Measurements from ENCODE around the gene STAM2.
"Not testable (repeated sequence)": the region's sequence is repeated elsewhere in the genome, so short reads cannot be mapped to it uniquely, and the experiment has no call there.

Gene STAM2

GRCh38 chr2:152172201-152172785 is 3.3 kb downstream of the STAM2 start:
- H3K4me3 ChIP-seq (ENCODE audit: extremely low read depth, insufficient read depth, low read length, poor library complexity, severe bottlenecking); H3K9me3 ChIP-seq (ENCODE audit: control insufficient read depth, low read length); H3K27ac ChIP-seq (ENCODE audit: low read depth, low read length, severe bottlenecking); H3K36me3 ChIP-seq (ENCODE audit: control insufficient read depth, insufficient read depth, low read length); H3K4me1 ChIP-seq (ENCODE audit: control insufficient read depth, insufficient read depth, low read length, poor library complexity, severe bottlenecking): not testable (repeated sequence)
- WGBS, 2 experiments (ENCODE audit: insufficient coverage in 2 of 2): 89 to 94% methylated on average over 2 to 3 of the region's 5 CpGs

GRCh38 chr2:152171718-152172117 is 3.8 kb downstream of the STAM2 start:
- Histone ChIP-seq H3K36me3 (ENCODE audit: control insufficient read depth, insufficient read depth, low read length) (no peaks in the 10 kb centered on the region), H3K4me3 (ENCODE audit: extremely low read depth, insufficient read depth, low read length, poor library complexity, severe bottlenecking) (no peak overlapping the region), H3K9me3 (ENCODE audit: control insufficient read depth, low read length) (no peaks in the 10 kb centered on the region), H3K4me1 (ENCODE audit: control insufficient read depth, insufficient read depth, low read length, poor library complexity, severe bottlenecking) (no peaks in the 10 kb centered on the region), H3K27ac (ENCODE audit: low read depth, low read length, severe bottlenecking) (no peak overlapping the region)
- WGBS, 2 experiments (ENCODE audit: insufficient coverage in 2 of 2): 83 to 100% methylated on average over 2 of the region's 4 CpGs

- H3K9me3 ChIP-seq (ENCODE audit: control insufficient read depth, low read length); H3K27ac ChIP-seq (ENCODE audit: low read depth, low read length, severe bottlenecking); H3K4me3 ChIP-seq (ENCODE audit: extremely low read depth, insufficient read depth, low read length, poor library complexity, severe bottlenecking); H3K36me3 ChIP-seq (ENCODE audit: control insufficient read depth, insufficient read depth, low read length); H3K4me1 ChIP-seq (ENCODE audit: control insufficient read depth, insufficient read depth, low read length, poor library complexity, severe bottlenecking): not testable (repeated sequence)
- 100% methylated on average over 2 of the region's 7 CpGs; no CpG with 5 or more reads in 1 of the 2 experiments for WGBS, 2 experiments (ENCODE audit: insufficient coverage in 2 of 2)
Measured at GRCh38 chr2:152169158-152169557, 6.4 kb downstream of the STAM2 start.

- not testable (repeated sequence) for H3K4me1 ChIP-seq (ENCODE audit: control insufficient read depth, insufficient read depth, low read length, poor library complexity, severe bottlenecking); H3K27ac ChIP-seq (ENCODE audit: low read depth, low read length, severe bottlenecking)
- 100% methylated on average over 1 of the region's 1 CpG for WGBS, 2 experiments (ENCODE audit: insufficient coverage in 2 of 2)
Measured at GRCh38 chr2:152167470-152167869, 8.1 kb downstream of the STAM2 start.

GRCh38 chr2:152167065-152167464 is 8.5 kb downstream of the STAM2 start:
- WGBS, 2 experiments (ENCODE audit: insufficient coverage in 2 of 2): 100% methylated on average over 1 of the region's 2 CpGs; no CpG with 5 or more reads in 1 of the 2 experiments
- no peaks in the 10 kb centered on the region for H3K4me1 ChIP-seq (ENCODE audit: control insufficient read depth, insufficient read depth, low read length, poor library complexity, severe bottlenecking)
- no peak overlapping the region for H3K4me3 ChIP-seq (ENCODE audit: extremely low read depth, insufficient read depth, low read length, poor library complexity, severe bottlenecking)
- H3K27ac ChIP-seq (ENCODE audit: low read depth, low read length, severe bottlenecking): no peak overlapping the region
- no peaks in the 10 kb centered on the region for H3K36me3 ChIP-seq (ENCODE audit: control insufficient read depth, insufficient read depth, low read length)
- H3K9me3 ChIP-seq (ENCODE audit: control insufficient read depth, low read length): peaks cover 7% of the 10 kb centered on the region

More at GRCh38 chr2:152167470-152167869, 8.1 kb downstream of the STAM2 start:
- H3K36me3 ChIP-seq (ENCODE audit: control insufficient read depth, insufficient read depth, low read length); H3K4me3 ChIP-seq (ENCODE audit: extremely low read depth, insufficient read depth, low read length, poor library complexity, severe bottlenecking); H3K9me3 ChIP-seq (ENCODE audit: control insufficient read depth, low read length): not testable (repeated sequence)

- H3K36me3 ChIP-seq (ENCODE audit: control insufficient read depth, insufficient read depth, low read length): peaks cover 2% of the 10 kb centered on the region
- H3K4me1 ChIP-seq (ENCODE audit: control insufficient read depth, insufficient read depth, low read length, poor library complexity, severe bottlenecking): no peaks in the 10 kb centered on the region
- peaks cover 12% of the 10 kb centered on the region for H3K9me3 ChIP-seq (ENCODE audit: control insufficient read depth, low read length)
- 100% methylated on average over 1 of the region's 3 CpGs; no CpG with 5 or more reads in 1 of the 2 experiments for WGBS, 2 experiments (ENCODE audit: insufficient coverage in 2 of 2)
- no peak overlapping the region for H3K4me3 ChIP-seq (ENCODE audit: extremely low read depth, insufficient read depth, low read length, poor library complexity, severe bottlenecking)
- no peak overlapping the region for H3K27ac ChIP-seq (ENCODE audit: low read depth, low read length, severe bottlenecking)
Measured at GRCh38 chr2:152166633-152167032, 8.9 kb downstream of the STAM2 start.

GRCh38 chr2:152165780-152166179 is 9.8 kb downstream of the STAM2 start:
- H3K4me1 ChIP-seq (ENCODE audit: control insufficient read depth, insufficient read depth, low read length, poor library complexity, severe bottlenecking): no peaks in the 10 kb centered on the region
- H3K27ac ChIP-seq (ENCODE audit: low read depth, low read length, severe bottlenecking): no peak overlapping the region
- 82 to 93% methylated on average over 4 to 5 of the region's 7 CpGs for WGBS, 2 experiments (ENCODE audit: insufficient coverage in 2 of 2)
- H3K36me3 ChIP-seq (ENCODE audit: control insufficient read depth, insufficient read depth, low read length): peaks cover 3% of the 10 kb centered on the region
- H3K4me3 ChIP-seq (ENCODE audit: extremely low read depth, insufficient read depth, low read length, poor library complexity, severe bottlenecking): no peak overlapping the region
- H3K9me3 ChIP-seq (ENCODE audit: control insufficient read depth, low read length): peaks cover 12% of the 10 kb centered on the region

- Histone ChIP-seq H3K27ac (ENCODE audit: low read depth, low read length, severe bottlenecking) (no peak overlapping the region), H3K36me3 (ENCODE audit: control insufficient read depth, insufficient read depth, low read length) (peaks cover 3% of the 10 kb centered on the region), H3K4me1 (ENCODE audit: control insufficient read depth, insufficient read depth, low read length, poor library complexity, severe bottlenecking) (no peaks in the 10 kb centered on the region), H3K9me3 (ENCODE audit: control insufficient read depth, low read length) (peaks cover 12% of the 10 kb centered on the region), H3K4me3 (ENCODE audit: extremely low read depth, insufficient read depth, low read length, poor library complexity, severe bottlenecking) (no peak overlapping the region)
- 81 to 93% methylated on average over 7 of the region's 7 CpGs for WGBS, 2 experiments (ENCODE audit: insufficient coverage in 2 of 2)
Measured at GRCh38 chr2:152165306-152165705, 10.3 kb downstream of the STAM2 start.

GRCh38 chr2:152163669-152164068 is 11.9 kb downstream of the STAM2 start:
- not testable (repeated sequence) for H3K36me3 ChIP-seq (ENCODE audit: control insufficient read depth, insufficient read depth, low read length); H3K4me1 ChIP-seq (ENCODE audit: control insufficient read depth, insufficient read depth, low read length, poor library complexity, severe bottlenecking); H3K27ac ChIP-seq (ENCODE audit: low read depth, low read length, severe bottlenecking); H3K4me3 ChIP-seq (ENCODE audit: extremely low read depth, insufficient read depth, low read length, poor library complexity, severe bottlenecking)
- H3K9me3 ChIP-seq (ENCODE audit: control insufficient read depth, low read length): peaks cover 12% of the 10 kb centered on the region
- WGBS, 2 experiments (ENCODE audit: insufficient coverage in 2 of 2): 98% methylated on average over 5 of the region's 5 CpGs; no CpG with 5 or more reads in 1 of the 2 experiments

- H3K4me1 ChIP-seq (ENCODE audit: control insufficient read depth, insufficient read depth, low read length, poor library complexity, severe bottlenecking): no peaks in the 10 kb centered on the region
- peaks cover 12% of the 10 kb centered on the region for H3K9me3 ChIP-seq (ENCODE audit: control insufficient read depth, low read length)
- peaks cover 5% of the 10 kb centered on the region for H3K36me3 ChIP-seq (ENCODE audit: control insufficient read depth, insufficient read depth, low read length)
- WGBS, 2 experiments (ENCODE audit: insufficient coverage in 2 of 2): 85 to 100% methylated on average over 1 of the region's 3 CpGs
- H3K4me3 ChIP-seq (ENCODE audit: extremely low read depth, insufficient read depth, low read length, poor library complexity, severe bottlenecking): no peak overlapping the region
- no peak overlapping the region for H3K27ac ChIP-seq (ENCODE audit: low read depth, low read length, severe bottlenecking)
Measured at GRCh38 chr2:152162141-152162540, 13.4 kb downstream of the STAM2 start.

GRCh38 chr2:152161598-152161997 is 14.0 kb downstream of the STAM2 start:
- 90 to 100% methylated on average over 3 of the region's 4 CpGs for WGBS, 2 experiments (ENCODE audit: insufficient coverage in 2 of 2)
- H3K4me1 ChIP-seq (ENCODE audit: control insufficient read depth, insufficient read depth, low read length, poor library complexity, severe bottlenecking): no peaks in the 10 kb centered on the region

More at GRCh38 chr2:152161598-152161997, 14.0 kb downstream of the STAM2 start:
- H3K27ac ChIP-seq (ENCODE audit: low read depth, low read length, severe bottlenecking): no peak overlapping the region
- H3K4me3 ChIP-seq (ENCODE audit: extremely low read depth, insufficient read depth, low read length, poor library complexity, severe bottlenecking): no peak overlapping the region
- peaks cover 12% of the 10 kb centered on the region for H3K9me3 ChIP-seq (ENCODE audit: control insufficient read depth, low read length)
- peaks cover 7% of the 10 kb centered on the region for H3K36me3 ChIP-seq (ENCODE audit: control insufficient read depth, insufficient read depth, low read length)
